Fibroblast of the aortic adventitia (primary cell): ENCODE measurements around the gene SGO2. TPM values are rescaled to one million over a fixed set of nuclear protein-coding genes. Genes with fewer than 3 reads are reported as not detected.

Experiments
- DNase-seq: peaks from one replicate; pipeline ENCODE4 v3.0.0-alpha.2; 2010; ENCODE audit warnings: low read depth
- H3K4me3 ChIP-seq: 2 replicates; pipeline ENCODE4 v1.5.1; 2011; ENCODE audit warnings: low read depth, mild to moderate bottlenecking, control low read depth, low read length, moderate library complexity
- total RNA-seq: library from RNA; depleted of rRNA; stranded (reverse); fragments of >200 nt; gene quantifications from 2 replicates; pipeline ENCODE4 v1.2.3, GENCODE V29; 2012; ENCODE audit warnings: low replicate concordance
- TF ChIP-seq, protein P1 (sequence below): IDR thresholded peaks from 2 replicates; pipeline ENCODE4 v1.5.1; 2011; ENCODE audit warnings: mild to moderate bottlenecking, low read length, control low read depth, inconsistent platforms; ENCODE audit not compliant: insufficient read depth

The SGO2 gene
- total RNA-seq, 1 donor = 23.3 TPM

DNA sequence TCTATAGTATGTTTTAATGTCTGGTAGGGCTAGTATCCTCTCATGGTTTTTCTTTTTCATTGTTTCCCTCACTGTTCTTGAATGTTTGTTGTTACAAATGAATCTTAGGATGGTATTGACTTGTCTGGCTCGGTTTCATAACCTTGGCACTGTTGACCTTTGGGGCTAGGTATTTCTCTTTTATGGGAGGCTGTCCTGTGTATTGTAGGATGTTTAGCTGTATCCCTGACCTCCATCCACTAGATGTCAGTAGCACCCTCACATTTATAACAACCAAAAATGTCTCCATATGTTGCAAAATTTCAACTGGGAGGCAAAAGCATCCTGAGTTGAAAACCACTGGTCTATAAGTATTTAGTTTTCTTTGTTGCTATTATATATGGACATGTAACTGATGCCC is 52.8 kb downstream of the SGO2 start:
- peak; percentile 62 for DNase-seq
- H3K4me3 ChIP-seq = no peak overlapping the region
- TF ChIP-seq, protein P1, sequence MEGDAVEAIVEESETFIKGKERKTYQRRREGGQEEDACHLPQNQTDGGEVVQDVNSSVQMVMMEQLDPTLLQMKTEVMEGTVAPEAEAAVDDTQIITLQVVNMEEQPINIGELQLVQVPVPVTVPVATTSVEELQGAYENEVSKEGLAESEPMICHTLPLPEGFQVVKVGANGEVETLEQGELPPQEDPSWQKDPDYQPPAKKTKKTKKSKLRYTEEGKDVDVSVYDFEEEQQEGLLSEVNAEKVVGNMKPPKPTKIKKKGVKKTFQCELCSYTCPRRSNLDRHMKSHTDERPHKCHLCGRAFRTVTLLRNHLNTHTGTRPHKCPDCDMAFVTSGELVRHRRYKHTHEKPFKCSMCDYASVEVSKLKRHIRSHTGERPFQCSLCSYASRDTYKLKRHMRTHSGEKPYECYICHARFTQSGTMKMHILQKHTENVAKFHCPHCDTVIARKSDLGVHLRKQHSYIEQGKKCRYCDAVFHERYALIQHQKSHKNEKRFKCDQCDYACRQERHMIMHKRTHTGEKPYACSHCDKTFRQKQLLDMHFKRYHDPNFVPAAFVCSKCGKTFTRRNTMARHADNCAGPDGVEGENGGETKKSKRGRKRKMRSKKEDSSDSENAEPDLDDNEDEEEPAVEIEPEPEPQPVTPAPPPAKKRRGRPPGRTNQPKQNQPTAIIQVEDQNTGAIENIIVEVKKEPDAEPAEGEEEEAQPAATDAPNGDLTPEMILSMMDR = peak; percentile 58

DNA sequence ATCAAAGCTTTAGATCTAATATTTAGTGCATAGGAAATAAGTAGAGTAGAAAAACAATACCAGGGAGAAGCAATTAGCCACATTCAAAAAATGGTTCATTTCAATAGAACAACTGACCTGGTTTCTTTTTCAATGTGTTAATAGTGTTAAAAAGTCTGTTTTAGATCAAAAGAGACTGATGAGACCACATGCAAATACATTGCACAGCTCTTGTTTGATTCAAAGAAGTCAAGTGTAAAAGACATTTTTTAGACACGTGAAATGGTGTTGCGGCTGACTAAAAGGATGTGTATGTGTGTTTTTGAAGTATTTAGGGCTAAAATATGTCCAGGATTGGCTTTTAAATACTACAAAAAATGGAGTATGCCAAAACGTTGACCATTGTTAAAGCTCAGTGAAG is 58.6 kb downstream of the SGO2 start:
- TF ChIP-seq, protein P1 = no peak
- no peak overlapping the region for H3K4me3 ChIP-seq
- no peak for DNase-seq

DNA sequence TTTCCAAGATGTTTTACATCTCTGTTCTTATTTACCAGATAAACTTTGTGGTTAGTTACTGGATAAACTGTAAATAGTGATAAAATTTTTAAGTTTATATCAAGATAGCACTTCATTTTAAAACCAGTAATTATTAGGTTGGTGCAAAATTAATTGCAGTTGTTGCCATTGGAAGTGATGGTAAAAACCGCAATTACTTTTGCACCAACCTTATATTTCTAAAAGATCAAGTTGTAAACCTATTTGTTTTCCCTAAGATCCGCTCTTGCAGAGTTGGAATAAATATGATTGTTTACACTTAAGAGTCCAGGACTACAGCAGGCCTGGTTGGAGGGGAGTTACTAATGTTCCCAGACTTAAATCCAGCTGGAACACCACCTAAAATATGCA is 59.3 kb downstream of the SGO2 start:
- no peak for DNase-seq
- TF ChIP-seq, protein P1 = no peak
- peak overlapping the region; percentile 70 for H3K4me3 ChIP-seq

DNA sequence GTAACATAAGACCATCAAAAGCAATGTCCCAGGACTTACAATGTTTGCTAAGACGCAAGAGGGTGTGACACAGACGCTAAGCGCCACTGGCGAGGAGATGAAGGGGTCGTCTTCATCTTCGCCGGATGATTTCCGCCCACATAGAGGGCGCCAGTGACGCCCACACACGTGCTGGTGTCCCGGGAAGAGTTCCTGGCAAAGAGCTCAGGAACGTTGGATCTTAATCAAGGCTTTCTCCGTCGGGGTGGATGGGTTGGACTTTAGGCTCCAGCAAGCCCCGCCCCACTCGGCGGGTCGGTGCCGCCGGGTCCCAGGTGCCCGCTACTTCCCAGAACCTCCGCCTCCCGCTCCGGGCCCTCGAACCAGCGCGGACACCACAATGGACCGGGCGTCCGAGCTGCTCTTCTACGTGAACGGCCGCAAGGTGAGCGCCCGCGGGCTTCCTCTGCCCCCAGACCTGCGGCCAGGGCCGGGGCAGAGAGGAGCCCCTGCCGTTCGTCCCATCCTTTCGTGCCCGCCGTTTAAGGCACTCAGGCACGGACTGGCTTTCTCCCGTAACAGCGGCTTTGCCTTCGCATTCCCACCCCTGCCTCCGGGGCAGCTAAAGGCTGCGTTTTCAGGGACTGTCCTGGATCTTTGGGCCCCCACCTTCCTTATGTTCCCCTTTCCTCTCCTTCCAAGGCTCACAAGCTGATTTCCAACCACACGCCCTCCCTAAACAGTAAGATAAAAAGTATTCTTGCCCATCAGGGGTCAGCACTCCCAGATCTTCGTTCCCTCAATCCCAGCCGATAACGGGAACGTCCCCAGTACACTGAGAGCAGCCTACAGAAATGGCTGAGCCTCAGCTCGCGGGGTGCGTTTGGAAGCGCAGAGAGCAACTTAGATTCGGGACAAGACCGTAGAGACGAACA is 60.0 kb downstream of the SGO2 start, which contains the start of gene AOX1:
AOX1 (plus strand) TSS at position 285 of the 914 bp plus-strand sequence; CDS start at position 380, 95 bp downstream.
- H3K4me3 ChIP-seq = peak within 1 kb of the TSS; percentile 70
- TF ChIP-seq, protein P1 = no peak
- DNase-seq = peak; percentile 61

DNA sequence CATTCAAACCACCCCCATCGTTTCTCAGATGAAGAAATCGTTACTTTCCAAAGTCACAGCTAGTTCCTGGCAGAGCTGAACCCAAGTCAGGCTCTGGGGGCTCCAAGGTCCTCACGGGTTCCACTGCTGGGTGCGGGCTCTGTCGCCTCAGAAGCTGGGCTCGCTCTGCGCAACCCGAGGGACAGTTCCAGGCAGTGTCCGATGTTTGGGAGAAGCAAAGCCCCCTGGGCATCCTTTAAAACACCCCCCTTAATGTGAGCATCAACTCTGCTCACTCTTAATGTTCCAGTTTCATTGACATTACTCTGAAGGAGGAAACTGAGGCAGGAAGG is 60.6 kb downstream of the SGO2 start:
- H3K4me3 ChIP-seq = peak overlapping the region; percentile 70

DNA sequence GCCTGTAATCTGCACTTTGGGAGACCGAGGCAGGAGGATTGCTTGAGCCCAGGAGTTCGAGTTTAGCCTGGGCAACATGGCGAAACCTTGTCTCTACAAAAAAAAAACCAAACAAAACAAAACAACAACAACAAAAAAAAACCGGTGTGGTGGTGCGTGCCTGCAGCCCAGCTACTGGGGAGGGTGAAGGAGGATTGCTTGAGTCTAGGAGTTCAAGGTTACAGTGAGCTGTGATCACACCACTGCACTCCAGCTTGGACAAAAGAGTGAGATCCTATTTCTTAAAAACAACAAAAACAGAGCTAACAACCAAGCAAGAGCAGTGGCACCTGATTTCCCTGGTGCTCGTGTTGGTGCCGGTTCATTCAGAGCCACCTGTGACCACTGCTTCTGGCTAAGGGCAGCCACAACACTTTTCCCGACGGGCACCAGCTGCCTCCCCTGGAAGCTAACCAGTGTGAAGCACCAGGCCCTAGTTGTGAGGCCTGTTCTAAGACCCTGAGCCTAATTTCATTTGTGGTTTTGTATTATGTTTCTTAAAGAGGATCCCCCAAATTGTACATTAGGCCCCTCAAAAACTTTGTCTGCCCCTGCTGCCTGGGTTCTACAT is 61.1 kb downstream of the SGO2 start:
- TF ChIP-seq, protein P1 = no peak

More for the DNA sequence above, 60.6 kb downstream of the SGO2 start:
- DNase-seq = no peak
- TF ChIP-seq, protein P1 = no peak

More for the DNA sequence above, 61.1 kb downstream of the SGO2 start:
- no peak for DNase-seq
- H3K4me3 ChIP-seq = no peak overlapping the region
